Measurements from ENCODE around the gene FAM174C. TPM values are rescaled to one million over a fixed set of nuclear protein-coding genes. Genes with fewer than 3 reads are reported as not detected.
A peak's percentile ranks its signal among the peaks of the same experiment; 100 is the strongest.

Gene FAM174C
- total RNA-seq, 1 experiment from 2014 or later = 77.1 TPM

- TF ChIP-seq POLR2A (IDR thresholded peaks at IDR 0.05; ENCODE audit: borderline replicate concordance, extremely low read depth, insufficient read depth, insufficient read length) = no peak
- no peak for TF ChIP-seq CEBPB (IDR thresholded peaks at IDR 0.05; ENCODE audit: low read depth)
- no peak for TF ChIP-seq TCF7L2 (IDR thresholded peaks at IDR 0.05; ENCODE audit: borderline replicate concordance, extremely low read depth, insufficient read depth, insufficient read length)
- TF ChIP-seq JUND (IDR thresholded peaks at IDR 0.05) = no peak
- TF ChIP-seq SRF (IDR thresholded peaks at IDR 0.05; ENCODE audit: low read depth) = no peak
- no peak for TF ChIP-seq SIN3A (IDR thresholded peaks at IDR 0.05; ENCODE audit: low read depth)
Measured at GRCh38 chr19:1285737-1286360, 10.5 kb downstream of the FAM174C start, which contains the start of gene EFNA2 (continued).

- Histone ChIP-seq H3K36me3 (ENCODE audit: control insufficient read depth in 1 of 2, insufficient read depth in 2 of 2, low read length in 2 of 2) (no peaks in the 10 kb centered on the region), H3K4me2 (ENCODE audit: low read length) (peak overlapping the region; percentile 95), H3K9me3 (ENCODE audit: control insufficient read depth in 1 of 2, insufficient read depth in 1 of 2, low read depth in 1 of 2, low read length in 2 of 2) (no peaks in the 10 kb centered on the region), H2AFZ (ENCODE audit: low read depth, low read length, poor library complexity, severe bottlenecking) (no peak overlapping the region), H3K27ac (ENCODE audit: low read depth, low read length) (peak overlapping the region; percentile 38; the same call in 1 of the 2 replicates), H3K9me2 (ENCODE audit: insufficient read depth) (no peaks in the 10 kb centered on the region), H4K20me1 (ENCODE audit: insufficient read depth) (no peaks in the 10 kb centered on the region), H3K9ac (ENCODE audit: low read length) (peak overlapping the region; percentile 65), H3K27me3 (ENCODE audit: insufficient read depth, low read length) (no peaks in the 10 kb centered on the region), H3K4me3 (replicated peaks in 1 of 2; ENCODE audit: low read depth in 1 of 2, low read length in 2 of 2) (peak overlapping the region; percentile 64 to 69), H3K79me2 (ENCODE audit: insufficient read depth, low read length) (no peaks in the 10 kb centered on the region), H3K4me1 (ENCODE audit: control insufficient read depth in 1 of 2, insufficient read depth in 2 of 2, low read length in 2 of 2) (peaks cover 16 to 31% of the 10 kb centered on the region in 2 experiments)
- no TSS peak for BruUV-seq (replicated peaks)
- no peak for DNase-seq (ENCODE audit: low read depth, low spot score)
- ChIA-PET CTCF (no interaction called here), POLR2A (no interaction called here), RAD21 (ENCODE audit: low non-redundant PET in 1 of 2, low total read pairs in 2 of 2, uncharacterized antibody in 2 of 2, unreplicated experiment in 2 of 2) (no interaction called here)
- no peak for ATAC-seq
- intact Hi-C loops (cut with micrococcal nuclease) = no loop called here
- TF ChIP-seq SIN3A (IDR thresholded peaks at IDR 0.05; ENCODE audit: low read depth) (no peak), JUND (IDR thresholded peaks at IDR 0.05) (no peak), FOSL1 (IDR thresholded peaks at IDR 0.05; ENCODE audit: low read depth) (no peak), ZBTB33 (IDR thresholded peaks at IDR 0.05; ENCODE audit: extremely low read depth, insufficient replicate concordance, low read length) (no peak), RAD21 (IDR thresholded peaks at IDR 0.05; ENCODE audit: low read depth) (no peak), MAX (IDR thresholded peaks at IDR 0.05) (no peak), SP1 (IDR thresholded peaks at IDR 0.05; ENCODE audit: low read depth) (no peak), SRF (IDR thresholded peaks at IDR 0.05; ENCODE audit: low read depth) (no peak), POLR2AphosphoS5 (IDR thresholded peaks at IDR 0.05; ENCODE audit: low read depth, low read length) (no peak), POLR2A (IDR thresholded peaks at IDR 0.05; ENCODE audit: borderline replicate concordance, extremely low read depth, insufficient read depth, insufficient read length) (no peak), ZFX (IDR thresholded peaks at IDR 0.05) (no peak), YY1 (IDR thresholded peaks at IDR 0.05; ENCODE audit: extremely low read depth, insufficient replicate concordance, low read depth, low read length) (no peak), EGR1 (IDR thresholded peaks at IDR 0.05; ENCODE audit: low read depth) (no peak), CEBPB (IDR thresholded peaks at IDR 0.05; ENCODE audit: low read depth) (no peak), EZH2 (IDR thresholded peaks at IDR 0.05) (no peak), TCF7L2 (IDR thresholded peaks at IDR 0.05; ENCODE audit: borderline replicate concordance, extremely low read depth, insufficient read depth, insufficient read length) (no peak), ATF3 (IDR thresholded peaks at IDR 0.05) (no peak), REST (IDR thresholded peaks at IDR 0.05; ENCODE audit: low read depth) (no peak)
Measured at GRCh38 chr19:1286487-1287353, 11.4 kb downstream of the FAM174C start.
